ENCODE results near the gene TPM2.
A peak's percentile ranks its signal among the peaks of the same experiment; 100 is the strongest.
"Not testable (repeated sequence)": the region's sequence is repeated elsewhere in the genome, so short reads cannot be mapped to it uniquely, and the experiment has no call there.

TPM2 gene

GRCh38 chr9:35658968-35659220 lies 30.8 kb downstream of the TPM2 start:
- Mint-ChIP-seq H3K9me3 (no peaks in the 10 kb centered on the region), H3K4me3 (peak overlapping the region; percentile 76 to 92), H3K4me1 (peaks cover 84% of the 10 kb centered on the region), H3K27me3 (no peaks in the 10 kb centered on the region), H3K27ac (peak overlapping the region; percentile 78 to 100)
- ATAC-seq, result peak; percentile 5
- DNase-seq, result no peak

GRCh38 chr9:35658137-35658967 lies 31.4 kb downstream of the TPM2 start, which contains the start of gene CCDC107:
Gene CCDC107 (plus strand): TSS chr9:35658292. CDS start chr9:35658380, 88 bp downstream.
- peak; percentile 65 for ATAC-seq
- peak; percentile 84 to 86 for DNase-seq
- Mint-ChIP-seq H3K27me3 (no peaks in the 10 kb centered on the region), H3K27ac (peak within 1 kb of the TSS; percentile 98 to 100), H3K4me3 (peak within 1 kb of the TSS; percentile 76 to 92), H3K4me1 (peaks cover 80% of the 10 kb centered on the region), H3K9me3 (no peaks in the 10 kb centered on the region)

GRCh38 chr9:35657546-35658136 lies 32.1 kb downstream of the TPM2 start, which contains the start of gene RMRP:
Gene RMRP (minus strand): TSS chr9:35658019.
- peak within 1 kb of the TSS; percentile 98 to 100 for H3K27ac Mint-ChIP-seq
- ATAC-seq, result peak; percentile 95
- peak; percentile 90 to 96 for DNase-seq
- H3K27me3 Mint-ChIP-seq, result no peaks in the 10 kb centered on the region
- H3K9me3 Mint-ChIP-seq, result no peaks in the 10 kb centered on the region
- H3K4me3 Mint-ChIP-seq, result peak within 1 kb of the TSS; percentile 76 to 92
- peaks cover 73% of the 10 kb centered on the region for H3K4me1 Mint-ChIP-seq

GRCh38 chr9:35656831-35657545 lies 32.7 kb downstream of the TPM2 start:
- no peak for DNase-seq
- Mint-ChIP-seq H3K4me1 (peaks cover 69% of the 10 kb centered on the region), H3K4me3 (peak overlapping the region; percentile 76 to 92), H3K27ac (peak overlapping the region; percentile 98 to 100), H3K9me3 (no peaks in the 10 kb centered on the region), H3K27me3 (no peaks in the 10 kb centered on the region)
- ATAC-seq, result no peak

- H3K27me3 Mint-ChIP-seq, result no peaks in the 10 kb centered on the region
- DNase-seq (no peak), ATAC-seq (no peak)
- no peak overlapping the region for H3K27ac Mint-ChIP-seq
- H3K4me3 Mint-ChIP-seq, result no peak overlapping the region
- peaks cover 70% of the 10 kb centered on the region for H3K4me1 Mint-ChIP-seq
- H3K9me3 Mint-ChIP-seq, result no peaks in the 10 kb centered on the region
Measured at GRCh38 chr9:35656348-35656747, 33.4 kb downstream of the TPM2 start.

GRCh38 chr9:35653611-35654010 lies 36.1 kb downstream of the TPM2 start:
- DNase-seq (no peak), ATAC-seq (no peak)
- Mint-ChIP-seq H3K27me3 (no peaks in the 10 kb centered on the region), H3K27ac (peak overlapping the region in 1 of 2 donors; percentile 80), H3K9me3 (no peaks in the 10 kb centered on the region), H3K4me1 (peaks cover 61% of the 10 kb centered on the region), H3K4me3 (no peak overlapping the region)

GRCh38 chr9:35652829-35653209 lies 36.9 kb downstream of the TPM2 start:
- Mint-ChIP-seq H3K27ac (no peak overlapping the region), H3K27me3 (no peaks in the 10 kb centered on the region), H3K4me3 (no peak overlapping the region), H3K9me3 (no peaks in the 10 kb centered on the region), H3K4me1 (peaks cover 65% of the 10 kb centered on the region)
- ATAC-seq, result no peak
- no peak for DNase-seq

- Mint-ChIP-seq H3K9me3 (no peaks in the 10 kb centered on the region), H3K4me3 (peak overlapping the region; percentile 17 to 45), H3K27me3 (no peaks in the 10 kb centered on the region), H3K27ac (peak overlapping the region in 1 of 2 donors; percentile 42), H3K4me1 (peaks cover 65% of the 10 kb centered on the region)
- ATAC-seq, result no peak
- DNase-seq, result no peak
Measured at GRCh38 chr9:35651956-35652828, 37.5 kb downstream of the TPM2 start.

GRCh38 chr9:35650341-35651158 lies 39.2 kb downstream of the TPM2 start, which contains the start of gene SIT1:
Gene SIT1 (minus strand): TSS chr9:35650931. CDS start chr9:35650853, 78 bp downstream.
- ATAC-seq, result peak; percentile 23
- Mint-ChIP-seq H3K27ac (peak within 1 kb of the TSS; percentile 95 to 96), H3K4me1 (peaks cover 62% of the 10 kb centered on the region), H3K27me3 (no peaks in the 10 kb centered on the region), H3K4me3 (peak within 1 kb of the TSS; percentile 89 to 93), H3K9me3 (no peaks in the 10 kb centered on the region)
- peak in 1 of 2 donors; percentile 42 for DNase-seq

- DNase-seq, result peak; percentile 38 to 44
- no peaks in the 10 kb centered on the region for H3K9me3 Mint-ChIP-seq
- H3K4me1 Mint-ChIP-seq, result peaks cover 69% of the 10 kb centered on the region
- peak; percentile 12 for ATAC-seq
- H3K27ac Mint-ChIP-seq, result peak overlapping the region; percentile 95 to 96
- no peaks in the 10 kb centered on the region for H3K27me3 Mint-ChIP-seq
- peak overlapping the region; percentile 89 to 93 for H3K4me3 Mint-ChIP-seq
Measured at GRCh38 chr9:35649431-35650340, 40.0 kb downstream of the TPM2 start.

GRCh38 chr9:35646533-35647265 lies 43.0 kb downstream of the TPM2 start:
- H3K27ac Mint-ChIP-seq, result peak overlapping the region; percentile 84 to 96
- H3K4me1 Mint-ChIP-seq, result peaks cover 70% of the 10 kb centered on the region
- H3K9me3 Mint-ChIP-seq, result no peaks in the 10 kb centered on the region
- peak; percentile 91 to 93 for DNase-seq
- H3K27me3 Mint-ChIP-seq, result no peaks in the 10 kb centered on the region
- ATAC-seq, result peak; percentile 92
- H3K4me3 Mint-ChIP-seq, result peak overlapping the region; percentile 91 to 100

GRCh38 chr9:35646153-35646532 lies 43.6 kb downstream of the TPM2 start:
- H3K27me3 Mint-ChIP-seq, result no peaks in the 10 kb centered on the region
- DNase-seq (no peak), ATAC-seq (no peak)
- peak overlapping the region; percentile 91 to 100 for H3K4me3 Mint-ChIP-seq
- peaks cover 70% of the 10 kb centered on the region for H3K4me1 Mint-ChIP-seq
- peaks cover 0 to 1% of the 10 kb centered on the region in 2 donors for H3K9me3 Mint-ChIP-seq
- H3K27ac Mint-ChIP-seq, result peak overlapping the region; percentile 84 to 96

GRCh38 chr9:35645736-35646135 lies 44.0 kb downstream of the TPM2 start:
- not testable (repeated sequence) for ATAC-seq, H3K9me3 Mint-ChIP-seq, DNase-seq, H3K27me3 Mint-ChIP-seq
- Mint-ChIP-seq H3K4me3 (peak overlapping the region; percentile 91 to 100), H3K27ac (peak overlapping the region; percentile 84 to 96), H3K4me1 (peaks cover 70% of the 10 kb centered on the region)

Data from stimulated activated naive CD8-positive, alpha-beta T cell treated with anti-CD3 and anti-CD28 coated beads, Interleukin-15, amount 100 ng/mL, for 72 hours (primary cell).